Body of pancreas (tissue), 4 donors: ENCODE data around the gene NHP2.

ENCODE experiments used
- POLR2A ChIP-seq, 3 donors: fragments of 450-650 bp; IDR thresholded peaks; one replicate each; pipeline ENCODE4 v1.6.1; 2016; ENCODE audit warnings: antibody characterized with exemption in 3 of 3, mild to moderate bottlenecking in 2 of 3
- TF ChIP-seq, protein P1 (sequence below), 7 experiments: fragments of 450-650 bp in 4 of 7; fragments of 200-600 bp in 3 of 7; sonication (generic) in 3 of 7; IDR thresholded peaks; one replicate each; pipeline ENCODE4 v1.5.1; 2016 to 2019; ENCODE audit warnings: antibody characterized with exemption in 7 of 7

DNA sequence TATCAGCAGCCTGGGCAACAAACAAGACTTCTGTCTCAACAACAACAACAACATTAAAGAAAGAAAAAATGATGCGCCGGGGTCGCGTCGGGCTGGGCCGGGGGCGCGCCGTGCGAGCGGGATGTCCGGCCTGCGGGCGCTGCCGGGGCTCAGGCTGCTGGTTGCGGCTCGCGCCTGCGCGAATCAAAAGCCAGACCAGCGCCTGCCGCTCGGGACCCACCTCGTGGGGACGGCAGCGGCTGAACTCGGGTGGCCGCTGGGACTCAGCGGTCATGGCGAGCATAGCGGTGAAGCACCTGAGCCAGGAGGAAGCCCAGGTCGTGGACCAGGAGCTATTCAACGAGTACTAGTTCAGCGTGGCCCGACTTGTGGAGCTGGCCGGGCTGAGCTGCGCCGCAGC lies 11.9 kb upstream of the NHP2 start:
- TF ChIP-seq, protein P1, sequence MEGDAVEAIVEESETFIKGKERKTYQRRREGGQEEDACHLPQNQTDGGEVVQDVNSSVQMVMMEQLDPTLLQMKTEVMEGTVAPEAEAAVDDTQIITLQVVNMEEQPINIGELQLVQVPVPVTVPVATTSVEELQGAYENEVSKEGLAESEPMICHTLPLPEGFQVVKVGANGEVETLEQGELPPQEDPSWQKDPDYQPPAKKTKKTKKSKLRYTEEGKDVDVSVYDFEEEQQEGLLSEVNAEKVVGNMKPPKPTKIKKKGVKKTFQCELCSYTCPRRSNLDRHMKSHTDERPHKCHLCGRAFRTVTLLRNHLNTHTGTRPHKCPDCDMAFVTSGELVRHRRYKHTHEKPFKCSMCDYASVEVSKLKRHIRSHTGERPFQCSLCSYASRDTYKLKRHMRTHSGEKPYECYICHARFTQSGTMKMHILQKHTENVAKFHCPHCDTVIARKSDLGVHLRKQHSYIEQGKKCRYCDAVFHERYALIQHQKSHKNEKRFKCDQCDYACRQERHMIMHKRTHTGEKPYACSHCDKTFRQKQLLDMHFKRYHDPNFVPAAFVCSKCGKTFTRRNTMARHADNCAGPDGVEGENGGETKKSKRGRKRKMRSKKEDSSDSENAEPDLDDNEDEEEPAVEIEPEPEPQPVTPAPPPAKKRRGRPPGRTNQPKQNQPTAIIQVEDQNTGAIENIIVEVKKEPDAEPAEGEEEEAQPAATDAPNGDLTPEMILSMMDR (IDR thresholded peaks at IDR 0.05): no peak
- no peak for TF ChIP-seq POLR2A (IDR thresholded peaks at IDR 0.05)
